Gastrocnemius medialis (tissue), 4 donors: ENCODE data around the gene OR2B2.

ENCODE experiments used
- CTCF ChIP-seq, 5 experiments: fragments of 450-650 bp in 3 of 5; fragments of 200-600 bp in 2 of 5; sonication (generic) in 2 of 5; IDR thresholded peaks in 4 of 5; conservative IDR thresholded peaks in 1 of 5; 1 replicate in 4 of 5; 2 replicates in 1 of 5; pipeline ENCODE4 v1.5.1; 2016 to 2019; ENCODE audit warnings: antibody characterized with exemption in 5 of 5, mild to moderate bottlenecking in 3 of 5, moderate library complexity in 3 of 5
- POLR2A ChIP-seq, 2 donors: fragments of 450-650 bp; IDR thresholded peaks; one replicate each; pipeline ENCODE4 v1.6.1; 2017; ENCODE audit warnings: antibody characterized with exemption in 2 of 2, mild to moderate bottlenecking in 2 of 2, moderate library complexity in 2 of 2

- TF ChIP-seq CTCF (IDR thresholded peaks at IDR 0.05 in 4 of 5, conservative IDR thresholded peaks at IDR 0.05 in 1 of 5): no peak
- no peak for TF ChIP-seq POLR2A (IDR thresholded peaks at IDR 0.05)
Observed at GRCh38 chr6:27867945-27868300, 44.3 kb downstream of the OR2B2 start.
